Measurements from ENCODE around the gene BCCIP.

The BCCIP gene

GRCh38 chr10:125797994-125798662 lies 25.2 kb upstream of the BCCIP start:
- no peak for DNase-seq (ENCODE audit: extremely low read depth in 1 of 2, low read depth in 1 of 2)

- no peak for DNase-seq (ENCODE audit: extremely low read depth in 1 of 2, low read depth in 1 of 2)
Measured at GRCh38 chr10:125799451-125800182, 23.7 kb upstream of the BCCIP start.

GRCh38 chr10:125801574-125801973 lies 21.8 kb upstream of the BCCIP start:
- DNase-seq (ENCODE audit: extremely low read depth in 1 of 2, low read depth in 1 of 2), result no peak

GRCh38 chr10:125802131-125802530 lies 21.2 kb upstream of the BCCIP start:
- no peak for DNase-seq (ENCODE audit: extremely low read depth in 1 of 2, low read depth in 1 of 2)

- DNase-seq (ENCODE audit: extremely low read depth in 1 of 2, low read depth in 1 of 2), result no peak
Measured at GRCh38 chr10:125802739-125803138, 20.6 kb upstream of the BCCIP start.

GRCh38 chr10:125808047-125808446 lies 15.3 kb upstream of the BCCIP start:
- DNase-seq (ENCODE audit: extremely low read depth in 1 of 2, low read depth in 1 of 2), result no peak

- no peak for DNase-seq (ENCODE audit: extremely low read depth in 1 of 2, low read depth in 1 of 2)
Measured at GRCh38 chr10:125811251-125811650, 12.1 kb upstream of the BCCIP start.

GRCh38 chr10:125812128-125812750 lies 11.1 kb upstream of the BCCIP start:
- DNase-seq (ENCODE audit: extremely low read depth in 1 of 2, low read depth in 1 of 2), result no peak

GRCh38 chr10:125815764-125816163 lies 7.6 kb upstream of the BCCIP start:
- no peak for DNase-seq (ENCODE audit: extremely low read depth in 1 of 2, low read depth in 1 of 2)

- DNase-seq (ENCODE audit: extremely low read depth in 1 of 2, low read depth in 1 of 2), result no peak
Measured at GRCh38 chr10:125816548-125816947, 6.8 kb upstream of the BCCIP start.

GRCh38 chr10:125817337-125817946 lies 5.9 kb upstream of the BCCIP start:
- no peak for DNase-seq (ENCODE audit: extremely low read depth in 1 of 2, low read depth in 1 of 2)

GRCh38 chr10:125820701-125821100 lies 2.6 kb upstream of the BCCIP start:
- DNase-seq (ENCODE audit: extremely low read depth in 1 of 2, low read depth in 1 of 2), result no peak

GRCh38 chr10:125823663-125824251 lies 411 bp downstream of the BCCIP start:
- DNase-seq (ENCODE audit: extremely low read depth in 1 of 2, low read depth in 1 of 2), result no peak

GRCh38 chr10:125824736-125825135 lies 1.4 kb downstream of the BCCIP start:
- no peak for DNase-seq (ENCODE audit: extremely low read depth in 1 of 2, low read depth in 1 of 2)

GRCh38 chr10:125827133-125827532 lies 3.8 kb downstream of the BCCIP start:
- DNase-seq (ENCODE audit: extremely low read depth in 1 of 2, low read depth in 1 of 2), result no peak

- DNase-seq (ENCODE audit: extremely low read depth in 1 of 2, low read depth in 1 of 2), result no peak
Measured at GRCh38 chr10:125828311-125828710, 5.0 kb downstream of the BCCIP start.

GRCh38 chr10:125836746-125837145 lies 13.4 kb downstream of the BCCIP start:
- no peak for DNase-seq (ENCODE audit: extremely low read depth in 1 of 2, low read depth in 1 of 2)

- no peak for DNase-seq (ENCODE audit: extremely low read depth in 1 of 2, low read depth in 1 of 2)
Measured at GRCh38 chr10:125838802-125839575, 15.6 kb downstream of the BCCIP start.

- DNase-seq (ENCODE audit: extremely low read depth in 1 of 2, low read depth in 1 of 2), result no peak
Measured at GRCh38 chr10:125840406-125840805, 17.1 kb downstream of the BCCIP start.

- no peak for DNase-seq (ENCODE audit: extremely low read depth in 1 of 2, low read depth in 1 of 2)
Measured at GRCh38 chr10:125840955-125841354, 17.6 kb downstream of the BCCIP start.

Measured in activated CD8-positive, alpha-beta memory T cell treated with anti-CD3 and anti-CD28 coated beads for 1 hour (primary cell).